IPS-18c (cell line): ENCODE data around the gene NPAS3.

Experiments
- H3K4me3 ChIP-seq: 2 replicates; pipeline ENCODE4 v1.7.0; 2013; ENCODE audit warnings: low read depth, mild to moderate bottlenecking, low read length, moderate library complexity; ENCODE audit not compliant: insufficient read depth
- H3K9me3 ChIP-seq: one replicate; pipeline ENCODE4 v1.6.1; 2013; ENCODE audit warnings: mild to moderate bottlenecking, low read length, moderate library complexity; ENCODE audit not compliant: control insufficient read depth, insufficient read depth

NPAS3 gene

DNA sequence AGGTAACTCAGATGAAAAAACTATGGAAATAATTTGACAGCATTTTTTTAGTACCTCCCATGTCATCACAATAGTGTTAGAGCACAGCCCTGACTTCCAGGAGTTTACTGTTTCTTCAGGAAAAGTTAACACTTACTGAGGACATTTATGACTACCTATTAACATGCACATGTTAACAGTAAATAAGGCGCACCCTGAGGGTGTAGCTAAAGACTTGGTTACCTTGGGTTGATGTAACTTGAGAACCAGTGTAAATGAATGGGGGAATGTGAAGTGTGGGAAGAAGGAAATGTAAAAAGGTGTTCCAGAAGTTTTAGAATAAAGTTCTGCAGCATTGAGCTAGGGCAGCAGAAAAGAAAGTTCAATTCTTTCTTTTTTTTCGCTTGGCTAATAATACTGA lies 646.0 kb downstream of the NPAS3 start:
- Histone ChIP-seq H3K4me3 (no peak overlapping the region), H3K9me3 (no peaks in the 10 kb centered on the region)

DNA sequence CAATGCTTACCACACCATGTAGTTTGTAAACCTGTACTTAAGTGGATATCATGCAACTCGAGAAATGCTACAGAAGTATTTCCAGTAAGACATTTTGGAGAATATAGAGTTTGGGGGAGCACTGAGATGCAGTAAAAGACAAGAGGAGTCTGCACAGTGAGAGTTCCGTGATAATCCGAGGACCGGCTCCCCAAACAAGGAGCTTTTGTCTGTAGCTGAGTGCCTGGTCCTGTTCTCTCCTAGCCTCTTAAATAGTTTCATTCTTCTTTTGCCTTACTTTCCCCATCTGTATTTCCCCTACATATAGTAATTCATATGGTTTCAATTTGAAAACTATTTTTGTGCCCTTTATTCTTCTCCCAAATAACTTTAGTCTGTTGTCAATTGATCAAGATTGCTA lies 648.1 kb downstream of the NPAS3 start:
- Histone ChIP-seq H3K4me3 (no peak overlapping the region), H3K9me3 (no peaks in the 10 kb centered on the region)

DNA sequence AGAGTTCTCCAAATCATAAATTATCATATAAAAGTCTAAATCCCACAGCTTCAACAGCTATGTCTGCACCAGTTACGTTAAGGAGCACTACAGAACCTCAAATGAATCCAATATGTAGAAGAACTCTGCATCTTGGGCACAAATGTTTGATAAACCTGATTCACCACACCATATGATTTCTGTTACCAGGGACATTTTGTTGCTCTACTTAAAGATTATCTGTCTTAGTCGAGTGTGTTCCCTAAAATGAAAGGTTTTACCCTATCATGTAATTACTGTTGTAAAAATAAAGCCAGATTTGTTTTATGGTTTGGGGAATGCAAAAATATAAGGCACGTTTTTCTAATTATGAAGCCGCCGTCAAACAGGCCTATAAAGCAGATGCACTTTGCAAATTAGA lies 649.1 kb downstream of the NPAS3 start:
- no peaks in the 10 kb centered on the region for H3K9me3 ChIP-seq
- H3K4me3 ChIP-seq: no peak overlapping the region

DNA sequence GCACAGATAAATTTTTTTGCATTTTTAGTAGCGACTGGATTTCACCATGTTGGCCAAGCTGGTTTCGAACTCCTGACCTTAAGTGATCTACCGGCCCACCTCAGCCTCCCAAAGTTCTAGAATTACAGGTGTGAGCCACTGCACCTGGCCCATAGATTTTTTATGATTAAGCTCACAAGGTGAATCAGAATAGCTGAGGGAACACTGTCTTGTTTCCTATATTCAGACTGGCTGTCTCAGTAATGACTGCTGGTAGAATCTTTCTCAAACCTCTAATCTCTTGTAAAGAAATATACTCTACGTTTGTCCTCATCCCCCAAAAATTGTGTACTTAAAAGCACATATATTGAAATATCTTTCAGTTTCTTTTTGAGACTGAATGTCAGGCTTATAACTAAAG lies 650.1 kb downstream of the NPAS3 start:
- Histone ChIP-seq H3K9me3 (no peaks in the 10 kb centered on the region), H3K4me3 (no peak overlapping the region)

DNA sequence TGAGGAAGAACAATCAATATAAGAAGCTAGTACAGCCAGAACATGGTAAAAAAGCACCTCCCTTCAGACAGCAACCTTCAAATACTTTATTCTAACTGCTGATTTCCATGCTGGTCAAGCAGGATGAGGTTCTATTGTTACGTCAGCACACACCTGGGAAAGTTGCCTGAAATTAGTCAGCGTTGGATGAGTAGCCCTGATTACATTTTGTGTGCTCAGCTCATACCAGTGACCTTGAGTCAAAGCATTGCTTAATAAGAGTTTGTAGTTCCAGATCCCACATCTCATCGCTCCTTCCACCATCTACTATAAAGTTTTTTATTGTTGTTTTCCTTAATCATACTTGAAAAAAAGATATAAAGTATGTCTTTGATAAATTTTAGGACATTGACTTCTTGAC lies 650.7 kb downstream of the NPAS3 start:
- Histone ChIP-seq H3K9me3 (no peaks in the 10 kb centered on the region), H3K4me3 (no peak overlapping the region)

DNA sequence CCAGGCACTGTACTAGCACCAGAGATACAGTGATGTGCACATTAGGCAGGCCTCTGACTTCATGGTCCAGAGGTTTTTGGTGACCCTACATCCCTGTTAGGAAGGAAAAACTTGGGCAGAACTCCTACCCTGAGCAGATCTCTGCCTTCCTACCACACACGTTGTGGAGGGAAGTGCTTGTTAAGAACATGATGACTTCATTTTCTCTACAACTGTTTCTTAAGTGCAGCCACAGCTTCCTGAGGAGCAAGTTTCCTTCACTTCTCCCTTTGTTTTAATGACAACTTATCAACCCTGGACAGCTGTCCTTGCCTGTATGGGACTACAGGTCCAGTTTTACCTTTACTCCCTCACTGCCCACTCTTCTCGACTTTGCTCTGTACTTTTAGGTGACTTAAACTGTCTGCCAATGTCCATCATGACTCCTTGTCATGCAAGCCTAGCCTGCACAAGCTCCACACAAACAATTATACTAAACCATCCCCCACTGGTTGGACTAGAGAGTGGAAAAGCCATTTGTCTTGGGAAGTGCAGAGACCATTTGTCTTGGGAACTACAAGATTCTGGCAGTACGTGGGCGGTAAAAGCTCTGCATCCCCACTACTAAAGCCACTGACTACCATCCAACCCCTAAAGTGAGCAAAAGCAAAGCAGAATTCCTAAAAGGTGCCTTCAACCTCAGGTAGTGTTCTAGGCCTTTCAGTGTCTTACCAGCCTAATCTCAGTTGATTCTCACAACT lies 652.4 kb downstream of the NPAS3 start:
- no peaks in the 10 kb centered on the region for H3K9me3 ChIP-seq
- no peak overlapping the region; the same call in 1 of the 2 replicates for H3K4me3 ChIP-seq

DNA sequence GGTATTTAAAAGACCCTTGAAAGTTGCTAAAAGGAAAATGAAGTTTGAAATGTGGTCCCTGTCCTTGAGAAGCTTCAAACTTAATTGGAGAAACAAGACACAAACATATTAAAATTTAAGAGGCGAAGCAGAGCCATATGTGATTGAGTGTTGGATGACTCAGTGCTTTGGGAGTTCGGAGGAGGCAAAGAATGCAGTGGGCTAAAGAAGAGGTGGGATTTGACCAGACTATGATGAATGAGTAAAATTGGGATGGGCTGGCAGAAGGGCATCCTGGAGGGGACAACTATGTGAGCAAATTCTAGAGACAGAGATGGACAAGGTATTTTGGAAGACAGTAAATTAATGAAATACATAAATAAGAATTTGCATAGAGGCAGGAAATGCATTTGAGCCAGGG lies 653.6 kb downstream of the NPAS3 start:
- no peaks in the 10 kb centered on the region for H3K9me3 ChIP-seq
- H3K4me3 ChIP-seq: no peak overlapping the region

DNA sequence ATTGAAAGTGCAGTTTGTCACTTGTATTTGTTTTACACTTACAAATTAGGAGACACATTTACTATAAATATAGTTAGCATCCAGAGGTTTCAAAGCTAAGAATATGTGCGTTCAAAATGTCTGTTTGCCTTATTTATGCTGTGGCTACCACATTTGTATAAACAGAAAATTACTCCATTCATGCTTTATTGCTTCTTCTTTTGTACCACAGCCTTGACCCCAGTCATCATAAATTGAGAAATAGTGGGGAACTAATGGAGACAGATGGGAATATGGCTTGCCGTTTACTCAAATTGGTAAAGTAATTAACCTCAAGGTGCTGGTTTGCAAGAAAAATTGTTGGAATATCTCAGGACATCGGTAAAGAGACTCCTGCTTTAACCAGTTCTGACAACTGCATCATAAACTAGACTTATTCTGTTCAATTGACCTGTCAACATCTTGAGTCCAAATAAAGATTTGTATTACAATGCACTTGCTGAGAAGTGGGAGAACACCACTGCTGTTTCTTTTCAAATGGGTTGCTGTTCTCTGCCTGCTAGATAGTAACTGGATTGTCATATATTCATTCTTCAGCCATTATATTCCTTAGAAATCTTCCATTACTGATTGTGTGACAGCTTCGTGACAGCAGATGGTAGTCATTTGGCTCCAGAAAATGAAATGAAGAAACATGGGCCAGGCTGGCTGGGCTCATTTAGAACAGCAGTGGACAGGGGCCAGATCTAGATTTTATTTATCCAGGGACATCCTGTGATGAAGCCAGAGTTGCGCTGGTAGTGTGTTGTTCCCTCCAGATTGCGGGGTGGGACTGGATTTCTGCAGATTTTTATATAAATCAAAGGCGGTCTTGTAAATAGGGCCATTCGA lies 657.8 kb downstream of the NPAS3 start:
- H3K9me3 ChIP-seq: no peaks in the 10 kb centered on the region
- no peak overlapping the region for H3K4me3 ChIP-seq

DNA sequence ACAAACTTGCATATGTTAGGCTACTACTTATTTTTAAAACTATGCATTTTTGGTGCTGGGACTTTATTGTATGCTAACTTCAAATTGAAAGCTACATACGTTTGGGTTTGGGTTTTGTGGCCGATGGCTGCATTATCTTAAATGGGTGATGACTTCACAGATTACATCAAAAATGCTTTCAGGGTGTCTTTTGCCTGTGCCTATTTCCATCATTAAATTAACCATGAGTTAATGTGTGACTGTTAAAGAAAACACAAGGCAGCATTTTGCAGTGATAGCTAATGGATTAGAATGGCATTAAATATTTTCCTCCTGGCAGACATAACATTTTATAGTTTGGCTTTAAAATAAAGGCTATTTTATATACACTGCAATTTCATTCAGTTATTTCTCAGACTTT lies 659.9 kb downstream of the NPAS3 start:
- H3K9me3 ChIP-seq: no peaks in the 10 kb centered on the region
- H3K4me3 ChIP-seq: no peak overlapping the region

DNA sequence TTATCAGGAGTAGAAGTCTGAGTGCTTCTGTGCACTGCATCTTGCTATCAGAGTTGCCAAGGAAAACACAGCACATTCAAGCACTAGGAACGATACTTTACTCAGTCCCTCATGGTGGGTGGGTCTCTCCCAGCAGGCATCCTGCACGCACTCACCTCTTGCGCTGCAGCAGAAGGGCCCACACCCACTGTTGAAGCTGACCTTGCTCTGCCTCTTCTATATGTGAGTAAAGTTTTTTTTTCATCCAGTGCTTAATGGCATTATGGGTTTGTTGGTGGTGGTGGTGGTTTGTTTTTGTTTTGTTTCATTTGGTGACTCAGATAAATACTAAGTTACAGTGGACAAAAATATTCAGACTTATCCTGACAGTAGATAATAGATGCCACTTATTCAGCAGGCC lies 663.7 kb downstream of the NPAS3 start:
- H3K4me3 ChIP-seq: no peak overlapping the region
- no peaks in the 10 kb centered on the region for H3K9me3 ChIP-seq

DNA sequence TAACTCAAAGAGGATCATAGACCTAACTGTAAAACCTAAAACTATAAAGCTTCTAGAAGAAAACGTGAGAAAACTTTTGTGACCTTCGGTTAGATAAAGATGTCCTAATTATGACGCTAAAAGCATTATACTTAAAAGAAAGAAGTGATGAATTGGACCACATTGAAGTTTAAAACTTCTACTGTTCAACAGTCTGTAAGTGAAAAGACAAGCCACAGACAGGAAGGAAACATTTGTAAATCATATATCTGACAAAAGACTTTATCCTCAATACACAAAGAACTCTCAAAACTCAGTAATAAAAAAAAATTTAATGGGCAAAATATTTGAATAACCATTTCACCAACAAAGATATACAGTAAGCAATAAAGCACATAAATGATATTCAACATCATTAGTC lies 667.9 kb downstream of the NPAS3 start:
- H3K9me3 ChIP-seq: no peaks in the 10 kb centered on the region
- no peak overlapping the region for H3K4me3 ChIP-seq

DNA sequence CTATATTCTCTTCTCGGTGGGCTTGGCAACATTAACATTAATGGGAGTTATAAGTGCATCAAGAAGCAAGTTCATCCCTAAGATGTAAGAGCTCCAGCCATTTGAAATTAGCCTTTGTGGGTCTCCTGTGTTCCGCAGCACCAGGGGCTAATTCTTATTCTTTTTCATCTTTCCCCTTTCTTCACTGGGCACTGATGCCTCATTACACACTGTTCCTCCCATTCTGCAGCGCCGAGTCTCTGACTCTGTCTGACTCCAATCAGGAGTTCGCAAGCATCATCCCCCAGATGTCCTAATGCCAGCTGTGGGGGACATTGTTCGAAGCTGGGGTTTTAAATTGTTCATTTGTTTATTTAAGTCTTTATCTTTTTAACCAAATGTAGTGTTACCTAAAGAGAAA lies 670.9 kb downstream of the NPAS3 start:
- Histone ChIP-seq H3K4me3 (no peak overlapping the region), H3K9me3 (no peaks in the 10 kb centered on the region)

DNA sequence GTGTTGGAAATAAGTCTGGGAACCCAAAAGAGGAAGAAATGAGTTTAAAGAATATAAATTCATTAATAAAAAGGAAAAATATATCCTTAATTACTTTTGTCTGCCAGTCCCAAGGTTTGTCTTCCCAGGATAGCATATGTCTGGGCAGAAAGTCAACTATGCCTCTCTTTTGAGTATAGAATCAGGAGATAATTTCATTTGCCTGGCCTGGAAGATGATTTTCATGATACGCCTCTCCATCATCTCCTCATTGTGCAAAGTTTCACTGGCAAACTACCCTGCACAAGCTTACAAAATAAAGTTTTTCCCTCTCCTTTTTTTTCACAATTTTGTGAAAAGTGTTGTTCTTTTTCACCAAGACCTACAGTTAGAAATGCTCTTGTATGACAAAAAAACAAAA lies 671.4 kb downstream of the NPAS3 start:
- H3K4me3 ChIP-seq: no peak overlapping the region
- H3K9me3 ChIP-seq: no peaks in the 10 kb centered on the region

DNA sequence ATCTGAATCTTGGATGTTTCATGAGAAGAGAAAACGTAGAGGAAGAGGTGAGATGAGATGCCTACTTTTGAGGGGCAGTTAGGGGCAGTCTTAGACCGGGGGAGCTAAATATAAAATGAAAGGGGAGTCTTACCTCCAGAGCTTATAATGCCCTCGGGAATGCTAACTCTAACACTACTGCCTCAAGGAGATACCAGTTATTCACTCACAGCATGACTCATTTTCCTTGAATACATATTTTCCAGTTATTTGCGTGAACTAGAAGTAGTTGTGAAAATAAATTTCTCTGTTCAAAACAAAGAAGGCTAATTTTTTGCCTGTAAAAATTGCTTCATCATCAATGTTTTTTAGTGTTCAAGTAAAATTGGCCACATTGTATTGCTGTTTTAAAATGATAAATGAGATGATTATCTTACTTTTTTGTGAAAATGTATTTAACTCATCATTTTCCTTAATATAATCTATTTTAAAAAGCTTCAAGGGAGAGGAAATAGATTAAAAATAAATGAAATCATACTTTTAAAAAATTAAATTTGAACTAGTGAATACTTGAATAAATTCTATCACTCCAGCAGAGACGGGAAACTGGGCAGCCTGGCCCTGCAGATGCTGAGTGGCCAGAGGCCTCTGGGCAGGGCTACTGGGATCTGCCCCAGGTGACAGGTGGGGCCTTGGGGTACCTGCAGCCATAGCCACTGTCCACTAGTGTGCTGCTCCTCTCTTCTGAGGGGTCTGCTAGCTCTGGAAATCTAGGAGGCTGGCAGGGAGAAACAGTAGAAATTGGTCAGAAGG lies 672.9 kb downstream of the NPAS3 start:
- no peaks in the 10 kb centered on the region for H3K9me3 ChIP-seq

DNA sequence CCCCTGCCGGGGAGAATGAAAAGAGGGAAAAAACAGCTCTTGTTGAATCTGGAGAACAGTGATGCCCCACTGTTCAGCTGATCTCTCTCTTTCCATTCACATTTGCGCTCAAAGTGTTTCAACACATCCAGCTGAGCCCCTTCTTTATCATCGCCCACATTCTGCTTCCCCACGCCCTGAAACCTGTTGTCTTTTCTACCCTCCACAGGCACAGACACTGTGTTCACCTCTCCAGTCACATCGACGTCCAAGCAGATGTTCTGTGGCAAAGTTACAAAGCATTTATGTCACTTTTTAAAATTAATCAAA lies 673.5 kb downstream of the NPAS3 start:
- Histone ChIP-seq H3K4me3 (no peak overlapping the region), H3K9me3 (no peaks in the 10 kb centered on the region)

More for the DNA sequence above, 672.9 kb downstream of the NPAS3 start:
- no peak overlapping the region for H3K4me3 ChIP-seq

DNA sequence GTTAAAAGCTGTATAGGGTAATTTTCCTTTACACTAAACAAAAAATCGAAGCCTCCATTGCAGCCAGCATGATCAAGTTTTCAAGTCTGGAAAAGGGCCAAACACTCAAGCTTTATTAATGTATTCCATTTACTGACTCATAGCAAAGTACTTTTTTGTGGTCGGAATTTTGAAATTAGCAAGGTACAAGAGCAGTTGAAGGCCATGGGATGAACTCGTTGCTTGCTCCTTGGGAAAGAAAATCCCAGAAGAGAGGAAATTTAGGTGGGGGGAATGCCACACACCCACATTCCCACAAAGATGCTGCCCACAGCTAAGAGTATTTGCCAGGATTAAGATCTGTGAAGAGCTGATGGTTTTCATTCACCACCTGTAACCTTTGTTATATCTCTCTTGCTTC lies 678.5 kb downstream of the NPAS3 start:
- no peak overlapping the region for H3K4me3 ChIP-seq
- no peaks in the 10 kb centered on the region for H3K9me3 ChIP-seq

DNA sequence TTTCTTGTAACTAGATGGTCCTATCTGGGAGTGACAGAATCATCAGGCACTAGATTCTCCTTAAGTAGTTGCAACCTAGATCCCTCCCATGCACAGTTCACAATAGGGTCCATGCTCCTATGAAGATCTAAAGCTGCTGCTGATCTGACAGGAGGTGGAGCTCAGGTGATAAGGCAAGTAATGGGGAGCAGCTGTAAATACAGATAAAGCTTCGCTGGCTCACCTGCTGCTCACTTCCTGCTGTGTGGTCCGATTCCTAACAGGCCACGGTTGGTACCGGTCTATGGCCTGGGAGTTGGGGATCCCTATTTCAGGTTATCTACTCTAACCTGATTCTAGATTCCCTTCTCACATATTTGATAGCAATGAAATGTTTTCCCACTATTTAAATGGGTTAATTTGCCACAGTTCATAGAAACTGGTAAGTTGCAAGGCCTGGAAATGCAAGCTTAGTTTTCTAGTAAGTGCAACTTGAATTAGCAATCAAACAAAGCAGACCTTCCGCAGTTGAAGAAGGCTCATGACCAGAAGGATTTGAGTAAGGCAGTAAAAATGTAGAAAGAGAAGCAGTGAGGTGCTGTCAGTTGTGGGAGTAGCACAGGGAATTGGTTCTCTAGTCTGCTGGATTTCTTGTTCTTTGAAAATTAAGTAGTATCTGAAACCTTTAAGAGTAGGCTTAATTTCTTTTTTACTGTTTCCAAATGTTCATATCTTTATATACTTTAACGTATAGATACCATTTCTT lies 679.9 kb downstream of the NPAS3 start:
- no peak overlapping the region for H3K4me3 ChIP-seq
- H3K9me3 ChIP-seq: no peaks in the 10 kb centered on the region
